HG03520 (cell line): Measurements from ENCODE around the gene CT55.
"Not testable (repeated sequence)": the region's sequence is repeated elsewhere in the genome, so short reads cannot be mapped to it uniquely, and the experiment has no call there.

ENCODE experiments used
- ATAC-seq: cut with Tn5 transposase; IDR thresholded peaks from one replicate; pipeline ENCODE4 v1.9.1; 2021; ENCODE audit warnings: mild to moderate bottlenecking, moderate library complexity; ENCODE audit not compliant: unreplicated experiment

CT55 gene, protein sequence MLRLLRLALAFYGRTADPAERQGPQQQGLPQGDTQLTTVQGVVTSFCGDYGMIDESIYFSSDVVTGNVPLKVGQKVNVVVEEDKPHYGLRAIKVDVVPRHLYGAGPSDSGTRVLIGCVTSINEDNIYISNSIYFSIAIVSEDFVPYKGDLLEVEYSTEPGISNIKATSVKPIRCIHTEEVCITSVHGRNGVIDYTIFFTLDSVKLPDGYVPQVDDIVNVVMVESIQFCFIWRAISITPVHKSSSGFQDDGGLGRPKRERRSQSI

DNA sequence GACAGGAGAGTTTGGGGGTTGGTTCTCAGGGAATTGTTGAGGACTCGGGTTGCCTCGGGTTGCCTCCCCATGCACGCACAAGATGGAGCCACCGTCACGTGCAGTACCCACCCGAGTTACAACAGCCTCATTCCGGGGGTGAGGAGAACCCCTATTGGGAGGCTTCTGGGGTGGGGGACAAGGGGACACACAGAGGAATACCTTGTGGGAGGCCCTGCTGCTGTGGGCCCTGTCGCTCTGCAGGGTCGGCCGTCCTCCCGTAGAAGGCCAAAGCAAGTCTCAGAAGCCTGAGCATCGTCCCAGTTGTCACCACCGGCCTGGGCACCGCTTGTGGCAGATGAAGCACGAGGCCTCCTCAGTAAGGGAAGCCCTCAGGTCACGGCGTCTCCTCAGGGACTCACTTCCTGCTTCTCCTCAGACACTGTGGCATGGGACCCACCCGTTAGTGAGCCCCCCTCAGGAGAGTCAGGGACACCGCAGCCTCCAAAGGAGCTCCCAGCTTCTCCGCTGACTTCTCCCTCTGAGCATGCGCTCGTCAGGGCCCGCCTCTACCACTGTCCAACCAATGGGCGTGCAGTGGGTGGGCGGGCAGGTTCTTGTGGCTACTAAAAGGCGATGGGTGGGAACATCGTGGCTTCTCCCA, at the start of gene CT55:
CT55 (minus strand) TSS at position 522 of the 643 bp plus-strand sequence; CDS start at position 295, 227 bp downstream.
- no peak for ATAC-seq

DNA sequence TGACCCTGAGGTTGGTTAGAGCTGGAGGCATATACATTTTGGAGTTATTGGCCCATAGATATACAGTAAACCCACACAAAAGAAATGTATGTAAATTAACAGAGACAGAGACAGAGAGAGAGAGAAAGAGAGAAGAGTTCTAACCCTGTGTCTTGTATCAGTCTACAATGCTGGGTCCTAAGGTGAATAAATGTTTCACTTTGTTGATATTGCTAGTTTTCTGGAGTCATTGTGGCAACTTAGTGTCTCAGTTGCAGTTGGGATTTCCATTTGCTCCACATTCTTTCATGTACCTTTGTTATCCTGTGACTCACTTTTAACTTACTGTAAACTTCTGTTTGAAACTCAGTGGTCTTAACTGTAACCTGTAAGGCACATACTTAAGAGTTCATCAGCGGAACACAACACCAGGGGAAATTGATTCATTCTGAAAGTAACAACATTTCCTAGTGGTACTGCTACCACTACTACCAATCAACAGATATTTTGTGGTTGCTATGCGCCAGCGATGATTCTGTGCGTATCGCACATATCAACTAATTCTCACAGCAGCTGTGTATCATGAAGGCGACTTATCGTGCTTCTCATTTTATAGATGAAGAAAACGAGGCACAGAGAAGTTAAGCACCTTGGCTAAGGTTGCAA, 42.1 kb upstream of the CT55 start:
- ATAC-seq, result no peak

DNA sequence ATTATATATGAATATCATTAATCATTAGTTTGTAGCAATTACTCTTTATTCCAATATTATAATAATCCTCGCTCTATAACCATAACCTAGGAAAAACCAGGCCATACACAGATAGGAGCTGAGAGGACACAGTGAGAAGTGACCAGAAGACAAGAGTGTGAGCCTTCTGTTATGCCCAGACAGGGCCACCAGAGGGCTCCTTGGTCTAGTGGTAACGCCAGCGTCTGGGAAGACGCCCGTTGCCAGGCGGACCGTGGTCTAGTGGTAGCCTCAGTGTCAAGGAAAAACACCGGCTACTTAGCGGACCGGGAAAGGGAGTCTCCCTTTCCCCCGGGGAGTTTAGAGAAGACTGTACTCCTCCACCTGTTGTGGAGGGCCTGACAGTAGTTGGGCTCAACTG, 35.2 kb upstream of the CT55 start:
- not testable (repeated sequence) for ATAC-seq

DNA sequence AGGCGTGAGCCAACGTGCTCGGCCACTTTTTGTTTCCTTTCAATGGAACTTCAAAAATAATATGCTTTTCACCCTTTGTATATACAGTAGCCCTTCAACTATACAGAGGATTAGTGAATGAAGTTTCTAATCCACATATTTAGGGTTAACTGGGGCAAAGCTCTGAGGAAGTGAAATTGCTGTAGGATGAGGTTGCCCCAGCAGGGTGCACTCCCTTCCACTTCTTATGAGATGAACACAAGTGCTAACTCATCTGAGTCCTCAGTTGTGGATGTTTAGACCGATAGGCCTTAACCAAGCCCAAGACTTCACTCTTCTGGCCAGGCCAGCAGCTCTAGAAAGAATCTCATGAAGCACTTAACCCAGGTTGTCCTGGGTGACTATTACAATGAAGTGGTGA, 29.1 kb upstream of the CT55 start:
- no peak for ATAC-seq

DNA sequence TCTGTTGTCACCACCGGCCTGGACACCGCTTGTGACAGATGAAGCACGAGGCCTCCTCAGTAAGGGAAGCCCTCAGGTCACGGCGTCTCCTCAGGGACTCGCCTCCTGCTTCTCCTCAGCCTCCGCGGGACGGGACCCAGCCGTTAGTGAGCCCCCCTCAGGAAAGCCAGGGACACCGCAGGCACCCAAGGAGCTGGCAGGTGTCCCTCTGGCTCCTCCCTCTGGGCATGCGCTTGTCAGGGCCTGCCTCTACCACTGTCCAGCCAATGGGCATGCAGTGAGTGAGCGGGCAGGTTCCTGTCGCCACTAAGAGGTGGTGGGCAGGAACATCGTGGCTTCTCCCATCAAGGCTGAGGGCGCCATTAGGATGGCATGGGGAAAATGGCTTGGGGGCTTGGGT, 23.5 kb upstream of the CT55 start:
- ATAC-seq, result no peak

DNA sequence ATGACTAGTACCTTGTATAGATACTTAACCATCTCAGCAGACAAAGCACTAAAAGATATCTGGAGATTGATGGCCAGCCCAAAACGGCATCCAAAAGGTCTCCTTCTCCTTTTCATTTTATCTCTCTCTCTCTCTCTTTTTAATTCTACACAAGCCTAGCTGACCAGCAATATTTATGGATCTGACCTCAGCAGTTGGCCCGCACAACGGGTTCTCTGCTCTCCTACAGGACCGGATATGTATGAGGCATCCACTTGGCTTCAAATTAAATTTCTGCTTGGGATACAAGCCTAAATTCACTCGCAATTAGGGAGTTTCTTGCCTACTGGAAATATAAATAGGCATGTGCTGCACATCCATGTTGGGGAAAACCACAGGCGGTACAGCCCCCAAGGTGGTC, 22.5 kb upstream of the CT55 start:
- ATAC-seq, result no peak

DNA sequence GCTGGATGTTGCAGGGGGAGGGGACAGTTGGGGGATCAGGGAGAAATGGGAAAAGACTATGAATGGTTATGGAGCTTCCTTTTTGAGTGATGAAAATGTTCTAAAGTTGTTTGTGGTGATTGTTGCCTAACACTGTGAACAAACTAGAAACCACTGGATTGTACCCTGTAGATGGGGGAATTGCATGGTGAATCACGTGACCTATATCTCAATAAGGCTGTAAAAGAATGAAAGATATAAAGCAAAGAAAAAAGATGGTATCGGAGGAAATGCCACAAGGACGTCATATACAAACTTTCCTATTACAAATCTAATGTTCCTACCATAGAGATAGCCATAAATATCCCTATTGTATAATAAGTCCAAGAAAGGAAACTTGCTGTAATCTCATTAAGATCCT, 20.6 kb upstream of the CT55 start:
- no peak for ATAC-seq

DNA sequence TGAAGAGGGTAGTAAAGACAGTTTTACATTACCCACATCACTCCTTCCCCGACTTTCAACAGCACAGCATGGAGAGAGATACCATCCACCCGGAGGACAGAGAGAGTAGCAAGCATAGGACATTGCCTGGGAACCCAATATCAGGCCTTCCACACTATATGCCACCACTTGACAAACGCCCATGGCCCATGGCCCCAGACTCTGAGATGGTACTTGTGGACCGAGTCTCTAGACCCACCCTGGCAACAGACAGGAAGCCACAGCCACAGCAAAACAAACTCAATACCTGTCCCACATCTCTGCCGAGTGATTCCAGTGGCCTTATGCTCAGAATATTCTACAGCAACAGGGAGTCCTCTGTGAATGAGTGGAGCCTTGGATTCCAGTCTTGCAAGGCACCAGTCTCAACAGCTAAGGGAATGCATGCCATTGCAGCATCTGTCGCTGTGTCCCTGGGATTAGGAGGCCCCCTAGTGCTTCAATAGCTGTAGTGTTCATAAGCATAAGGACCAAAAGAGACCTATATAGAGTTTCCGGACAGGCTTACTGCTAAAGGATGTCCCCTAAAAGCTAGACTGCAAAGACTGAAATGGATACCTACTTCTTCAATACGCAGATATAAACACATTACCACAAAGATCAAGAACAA, 14.7 kb upstream of the CT55 start:
- peak; percentile 84 for ATAC-seq

DNA sequence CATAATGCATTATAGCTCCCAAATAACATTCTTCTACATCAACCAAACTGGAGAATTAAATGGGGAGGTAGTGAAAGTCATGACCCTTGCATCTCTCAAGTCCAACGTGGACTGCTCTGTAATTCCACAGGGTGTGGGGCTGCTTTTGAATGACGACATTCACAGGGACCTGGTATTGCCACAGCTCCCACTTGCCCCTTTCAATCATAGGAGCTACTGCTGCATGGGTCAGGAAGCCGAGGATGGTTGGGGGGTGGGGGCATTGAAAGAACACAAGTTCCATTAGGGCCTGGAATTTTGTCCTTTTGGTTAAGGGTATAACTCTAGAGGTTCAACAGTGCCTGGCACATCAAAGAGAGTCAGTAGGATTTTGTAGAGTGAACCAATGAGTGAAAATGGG, 7.4 kb upstream of the CT55 start:
- ATAC-seq, result no peak

DNA sequence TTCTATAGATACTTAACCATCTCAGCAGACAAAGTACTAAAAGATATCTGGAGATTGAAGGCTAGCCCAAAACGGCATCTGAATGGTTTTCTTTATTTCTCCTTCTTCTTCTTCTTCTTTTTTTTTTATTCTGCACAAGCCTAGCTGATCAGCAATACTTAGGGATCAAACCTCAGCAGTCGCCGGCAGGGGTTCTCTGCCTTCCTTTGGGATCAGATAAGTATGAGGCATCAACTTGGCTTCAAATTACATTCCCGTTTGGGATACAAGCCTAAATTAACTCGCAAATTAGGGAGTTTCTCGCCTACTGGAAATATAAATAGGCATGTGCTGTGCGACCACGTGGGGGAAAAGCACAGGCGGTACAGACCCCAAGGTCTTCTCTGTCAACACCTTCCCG, 730 bp downstream of the CT55 start:
- no peak for ATAC-seq

DNA sequence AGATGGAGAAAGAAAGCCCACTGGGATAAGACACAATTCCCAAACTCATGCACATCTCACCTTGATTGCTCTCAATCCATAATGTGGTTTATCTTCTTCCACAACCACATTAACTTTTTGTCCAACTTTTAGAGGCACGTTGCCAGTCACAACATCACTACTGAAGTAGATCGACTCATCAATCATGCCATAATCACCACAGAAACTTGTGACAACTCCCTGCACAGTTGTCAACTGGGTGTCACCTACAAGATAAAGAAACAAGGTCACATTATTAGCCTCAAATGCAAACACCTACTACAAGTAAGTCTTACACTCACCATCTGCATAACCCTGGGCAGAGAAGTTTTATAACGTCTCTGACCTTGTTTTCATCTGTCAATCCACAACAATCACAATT, 1.7 kb downstream of the CT55 start:
- not testable (repeated sequence) for ATAC-seq

DNA sequence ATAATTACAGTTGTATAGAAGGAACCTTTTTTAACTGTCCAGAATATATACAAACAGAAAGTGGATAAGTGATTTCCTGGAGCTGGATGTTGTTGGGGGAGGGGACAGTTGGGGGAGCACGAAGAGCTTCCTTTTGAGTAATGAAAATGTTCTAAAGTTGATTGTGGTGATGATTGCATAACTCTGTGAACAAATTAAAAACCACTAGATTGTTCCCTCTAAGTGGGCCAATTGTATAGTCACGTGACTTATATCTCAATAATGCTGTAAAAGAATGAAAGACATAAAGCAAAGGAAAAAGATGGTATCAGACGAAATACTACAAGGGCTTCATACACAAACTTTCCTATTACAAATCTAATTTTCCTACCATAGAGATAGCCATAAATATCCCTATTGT, 2.7 kb downstream of the CT55 start:
- no peak for ATAC-seq

DNA sequence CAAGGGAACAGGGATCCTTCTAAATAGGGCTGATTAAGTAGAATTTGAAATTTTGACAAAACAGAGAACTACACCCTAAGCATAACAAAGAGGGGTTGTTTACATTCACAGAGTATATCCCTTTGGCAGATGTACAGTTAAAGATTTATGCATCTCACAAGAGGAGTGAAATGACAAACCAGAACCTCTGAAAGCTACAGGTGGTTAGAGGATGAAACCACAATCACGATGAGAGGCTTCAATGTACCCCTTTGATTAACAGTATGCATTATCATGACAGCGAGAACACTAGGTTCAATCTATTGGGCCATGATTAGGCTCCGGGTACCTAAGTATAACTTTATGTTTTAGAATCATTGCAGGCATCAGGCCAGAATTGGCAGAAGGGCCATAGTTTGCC, 16.5 kb downstream of the CT55 start:
- ATAC-seq, result not testable (repeated sequence)

DNA sequence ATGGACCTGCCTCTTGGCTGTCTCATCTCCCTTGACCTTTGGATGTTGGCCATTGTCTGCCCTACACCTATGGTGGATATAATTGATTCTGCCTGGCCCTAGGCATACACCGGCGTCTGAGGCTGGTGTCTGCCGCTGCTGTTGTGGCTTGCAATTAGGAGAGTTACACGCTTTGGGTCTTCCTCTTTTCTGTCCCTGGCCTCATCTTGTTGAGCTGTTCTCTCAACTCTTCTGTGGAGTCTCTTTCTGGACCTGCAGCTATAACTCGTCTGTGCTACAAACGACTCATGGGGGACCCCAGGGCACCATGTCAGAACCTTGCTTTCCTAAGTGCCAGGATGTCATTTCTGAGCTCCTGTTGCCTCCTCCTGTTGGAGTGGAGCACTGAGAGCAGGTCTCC, 45.1 kb downstream of the CT55 start:
- ATAC-seq, result not testable (repeated sequence)

DNA sequence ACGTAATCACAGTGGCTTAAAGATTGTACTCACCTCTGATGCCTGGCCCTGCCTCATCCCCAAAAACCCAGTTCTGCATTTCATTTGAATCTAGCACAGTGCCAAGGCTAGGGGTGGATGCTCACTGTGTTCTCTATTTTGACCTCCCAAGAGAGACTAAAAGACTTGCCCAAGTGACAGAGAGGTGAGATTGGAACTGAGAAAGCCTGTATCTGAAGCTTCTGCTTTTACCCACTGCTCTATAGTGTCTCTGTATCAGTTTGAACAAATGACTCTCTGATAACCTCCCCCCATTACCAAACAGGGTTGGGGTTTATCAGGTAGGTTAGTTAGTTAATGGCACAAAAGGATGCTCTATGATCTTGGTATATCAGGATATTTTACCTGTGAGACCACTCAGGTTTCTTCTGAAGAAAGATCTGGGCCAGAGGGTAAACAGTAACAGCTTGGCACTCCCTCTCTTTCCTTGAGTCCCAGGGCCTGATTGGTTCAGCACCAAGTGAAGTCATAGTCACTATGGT, 51.1 kb downstream of the CT55 start, which contains the start of gene ETDB:
ETDB (minus strand) TSS at position 471 of the 521 bp plus-strand sequence. CDS start 1,265 bp downstream, outside the sequence.
- not testable (repeated sequence) for ATAC-seq

DNA sequence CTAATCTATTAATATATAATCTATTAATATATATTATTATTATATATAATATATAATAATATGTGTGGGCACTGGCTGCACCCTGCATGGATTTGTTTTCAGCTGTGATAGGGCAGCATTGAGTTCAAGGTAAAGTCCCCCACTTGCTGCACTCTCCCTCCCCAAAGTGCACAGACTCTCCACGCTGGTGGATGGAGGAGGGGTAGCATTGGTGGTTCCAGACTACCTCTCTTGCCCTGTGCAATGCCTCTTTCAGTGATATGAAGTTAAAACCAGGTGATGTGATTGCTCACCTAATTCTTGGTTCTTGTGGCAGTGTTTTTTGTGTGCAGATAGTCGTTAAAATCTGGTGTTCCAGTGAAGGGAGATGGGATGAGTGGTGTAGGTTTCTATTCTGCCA, 55.1 kb downstream of the CT55 start:
- not testable (repeated sequence) for ATAC-seq

DNA sequence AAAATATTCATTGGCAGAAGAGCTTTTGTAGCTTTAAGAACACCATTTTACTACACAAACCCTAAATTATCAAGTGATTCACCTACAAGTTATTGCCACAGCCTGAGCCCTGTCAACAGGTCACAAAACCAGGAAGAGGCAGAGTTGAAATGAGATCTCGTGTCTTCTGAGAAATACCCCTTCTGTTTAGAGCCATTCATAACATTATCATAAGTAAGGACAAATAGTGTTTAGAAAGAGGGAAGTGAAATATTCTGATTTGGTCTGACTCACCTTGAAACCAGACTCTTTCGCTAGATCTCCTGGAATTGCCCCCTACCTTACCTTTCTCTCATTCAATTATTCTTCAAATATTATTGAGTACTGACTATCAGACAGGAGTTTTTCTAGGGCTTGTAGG, 56.8 kb downstream of the CT55 start:
- ATAC-seq, result peak; percentile 97

DNA sequence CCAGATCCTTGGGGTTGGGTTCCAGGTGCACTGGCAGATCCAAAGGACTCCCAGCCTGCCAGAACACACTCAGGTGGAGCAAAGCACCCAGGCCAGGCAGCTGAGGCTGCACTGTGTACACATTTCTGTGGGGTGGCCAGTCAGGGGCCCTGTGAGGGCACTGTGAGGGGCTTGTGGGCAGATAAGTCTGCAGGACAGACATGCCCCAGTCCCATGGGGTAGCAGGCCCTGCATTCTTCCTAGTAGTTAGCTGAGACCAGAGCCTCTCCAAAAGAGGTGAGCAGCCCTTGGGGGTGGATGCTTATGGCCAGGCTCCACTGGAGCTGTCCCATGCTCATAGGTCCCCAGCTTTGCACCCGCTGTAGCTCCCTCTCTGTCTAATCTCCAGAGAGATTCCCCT, 58.5 kb downstream of the CT55 start:
- no peak for ATAC-seq

DNA sequence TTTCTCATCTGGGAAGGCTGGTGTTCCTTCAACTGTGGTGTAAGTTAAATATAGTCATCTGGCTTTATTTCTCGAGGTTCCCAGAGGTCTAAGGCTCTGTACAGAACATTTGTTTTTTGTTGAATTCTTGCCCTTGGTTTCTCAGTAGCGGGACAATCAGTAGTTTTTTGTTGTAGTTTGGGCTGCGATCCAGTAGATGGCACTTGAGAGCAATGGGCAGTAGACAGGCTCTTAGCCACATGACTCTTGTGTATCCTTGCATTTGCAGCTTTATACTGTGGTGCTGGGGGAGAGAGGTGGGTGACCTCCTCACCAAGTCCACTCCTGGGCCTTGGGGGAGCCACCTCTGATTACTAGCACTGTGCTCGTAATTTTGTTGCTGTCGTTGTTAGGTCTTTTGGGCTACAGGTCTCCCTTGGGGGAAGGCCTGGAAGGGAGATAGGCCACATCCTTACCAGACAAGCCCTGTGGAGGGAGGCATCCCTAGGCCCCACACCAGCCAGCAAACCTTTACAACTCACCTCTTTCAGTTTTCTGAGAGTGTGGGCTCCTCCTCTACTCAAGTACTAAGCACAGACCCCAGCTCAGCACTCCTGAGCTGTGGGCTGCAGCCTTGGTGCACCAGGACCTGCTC, 59.0 kb downstream of the CT55 start:
- peak; percentile 46 for ATAC-seq

DNA sequence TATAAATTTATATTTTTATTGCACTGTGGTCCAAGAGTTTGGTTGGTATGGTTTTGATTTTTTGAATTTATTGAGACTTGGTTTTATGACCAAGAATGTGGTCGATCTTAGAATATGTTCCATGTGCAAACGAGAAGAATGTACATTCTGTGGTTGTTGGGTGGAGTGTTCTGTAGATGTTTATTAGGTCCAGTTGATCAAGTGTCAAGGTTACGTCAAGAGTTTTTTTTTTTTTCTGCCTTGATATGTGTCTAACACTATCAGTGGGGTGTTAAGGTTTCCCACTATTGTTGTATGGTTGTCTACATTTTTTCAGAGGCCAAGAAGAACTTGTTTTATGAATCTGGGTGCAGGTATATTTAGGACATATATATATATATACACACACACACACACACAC, 61.6 kb downstream of the CT55 start:
- no peak for ATAC-seq
